HG02943 (cell line): ENCODE results near the gene NADSYN1.
"Not testable (repeated sequence)": the region's sequence is repeated elsewhere in the genome, so short reads cannot be mapped to it uniquely, and the experiment has no call there.

ENCODE experiments used
- ATAC-seq: cut with Tn5 transposase; IDR thresholded peaks from one replicate; pipeline ENCODE4 v1.9.1; 2021; ENCODE audit warnings: mild to moderate bottlenecking, low read depth, moderate library complexity; ENCODE audit not compliant: unreplicated experiment

Gene NADSYN1

GRCh38 chr11:71453037-71453917 is at the start of gene NADSYN1:
Gene NADSYN1, plus strand, starts transcription at chr11:71453203. Its CDS starts 94 bp downstream, at chr11:71453297.
- ATAC-seq = peak; percentile 57

GRCh38 chr11:71404209-71404608 is 48.8 kb upstream of the NADSYN1 start:
- ATAC-seq = no peak

GRCh38 chr11:71406681-71407080 is 46.3 kb upstream of the NADSYN1 start:
- no peak for ATAC-seq

GRCh38 chr11:71407356-71407755 is 45.6 kb upstream of the NADSYN1 start:
- no peak for ATAC-seq

- ATAC-seq = no peak
Observed at GRCh38 chr11:71408826-71409225, 44.2 kb upstream of the NADSYN1 start.

GRCh38 chr11:71410363-71410966 is 42.5 kb upstream of the NADSYN1 start:
- no peak for ATAC-seq

GRCh38 chr11:71414645-71415044 is 38.4 kb upstream of the NADSYN1 start:
- ATAC-seq = no peak

GRCh38 chr11:71418643-71419042 is 34.4 kb upstream of the NADSYN1 start:
- ATAC-seq = no peak

- ATAC-seq = no peak
Observed at GRCh38 chr11:71420455-71421241, 32.4 kb upstream of the NADSYN1 start.

GRCh38 chr11:71421392-71421950 is 31.5 kb upstream of the NADSYN1 start:
- ATAC-seq = no peak

- not testable (repeated sequence) for ATAC-seq
Observed at GRCh38 chr11:71422318-71422717, 30.7 kb upstream of the NADSYN1 start.

GRCh38 chr11:71423181-71423790 is 29.7 kb upstream of the NADSYN1 start:
- ATAC-seq = no peak

- no peak for ATAC-seq
Observed at GRCh38 chr11:71425409-71425808, 27.6 kb upstream of the NADSYN1 start.

GRCh38 chr11:71425860-71426259 is 27.1 kb upstream of the NADSYN1 start:
- ATAC-seq = no peak

- no peak for ATAC-seq
Observed at GRCh38 chr11:71426413-71426812, 26.6 kb upstream of the NADSYN1 start.

- ATAC-seq = no peak
Observed at GRCh38 chr11:71428861-71429435, 24.1 kb upstream of the NADSYN1 start.

GRCh38 chr11:71429701-71430100 is 23.3 kb upstream of the NADSYN1 start:
- ATAC-seq = no peak

GRCh38 chr11:71430166-71430565 is 22.8 kb upstream of the NADSYN1 start:
- no peak for ATAC-seq

- no peak for ATAC-seq
Observed at GRCh38 chr11:71431271-71431670, 21.7 kb upstream of the NADSYN1 start.
